H54 (cell line): ENCODE results near the gene C17orf100.
A peak's percentile ranks its signal among the peaks of the same experiment; 100 is the strongest.

ENCODE experiments used
- DNase-seq: peaks from one replicate; pipeline ENCODE4 v3.0.0; 2011; ENCODE audit warnings: low spot score, mixed read lengths; ENCODE audit not compliant: insufficient read length
- FAIRE-seq: peaks from 3 replicates; lab custom pipeline; 2011; peaks lifted over from hg19 to GRCh38; lab: Jason Lieb, UNC
- POLR2A ChIP-seq: IDR thresholded peaks from 2 replicates; pipeline ENCODE4 v1.6.1; 2011; ENCODE audit warnings: low read depth, mild to moderate bottlenecking, low read length

C17orf100 gene

GRCh38 chr17:6668727-6669425 lies 17.3 kb downstream of the C17orf100 start:
- no peak for TF ChIP-seq POLR2A
- FAIRE-seq (no peak), DNase-seq (no peak)

- no peak for TF ChIP-seq POLR2A
- DNase-seq (no peak), FAIRE-seq (no peak)
These were observed 18.1 kb downstream of the C17orf100 start for GRCh38 chr17:6669479-6670212.

GRCh38 chr17:6670571-6670970 lies 19.0 kb downstream of the C17orf100 start:
- no peak for FAIRE-seq
- no peak for DNase-seq
- no peak for TF ChIP-seq POLR2A

GRCh38 chr17:6670999-6671398 lies 19.4 kb downstream of the C17orf100 start:
- FAIRE-seq (no peak), DNase-seq (no peak)
- no peak for TF ChIP-seq POLR2A

GRCh38 chr17:6671431-6671830 lies 19.9 kb downstream of the C17orf100 start:
- no peak for TF ChIP-seq POLR2A
- FAIRE-seq, result no peak
- DNase-seq, result no peak

GRCh38 chr17:6674586-6674985 lies 23.0 kb downstream of the C17orf100 start:
- no peak for TF ChIP-seq POLR2A
- DNase-seq, result no peak
- FAIRE-seq, result no peak

- FAIRE-seq (no peak), DNase-seq (no peak)
- no peak for TF ChIP-seq POLR2A
These were observed 23.8 kb downstream of the C17orf100 start for GRCh38 chr17:6675201-6675825.

- DNase-seq (no peak), FAIRE-seq (no peak)
- TF ChIP-seq POLR2A, result no peak
These were observed 25.2 kb downstream of the C17orf100 start for GRCh38 chr17:6676802-6677157.

GRCh38 chr17:6677158-6677831 lies 25.7 kb downstream of the C17orf100 start:
- FAIRE-seq, result no peak
- TF ChIP-seq POLR2A, result no peak

GRCh38 chr17:6677946-6678345 lies 26.4 kb downstream of the C17orf100 start:
- no peak for DNase-seq
- TF ChIP-seq POLR2A, result no peak
- FAIRE-seq, result no peak

More at GRCh38 chr17:6677158-6677831, 25.7 kb downstream of the C17orf100 start:
- peak; percentile 50 for DNase-seq

- FAIRE-seq (no peak), DNase-seq (no peak)
- no peak for TF ChIP-seq POLR2A
These were observed 27.7 kb downstream of the C17orf100 start for GRCh38 chr17:6679241-6679640.

GRCh38 chr17:6681176-6681575 lies 29.6 kb downstream of the C17orf100 start:
- no peak for TF ChIP-seq POLR2A
- DNase-seq (no peak), FAIRE-seq (no peak)

GRCh38 chr17:6681671-6682070 lies 30.1 kb downstream of the C17orf100 start:
- TF ChIP-seq POLR2A, result no peak
- DNase-seq (no peak), FAIRE-seq (no peak)

- TF ChIP-seq POLR2A, result no peak
- FAIRE-seq, result no peak
- DNase-seq, result no peak
These were observed 30.8 kb downstream of the C17orf100 start for GRCh38 chr17:6682339-6682738.
